Effector CD4-positive, alpha-beta T cell (primary cell): ENCODE results near the gene GLI1.
A peak's percentile ranks its signal among the peaks of the same experiment; 100 is the strongest.
"Not testable (repeated sequence)": the region's sequence is repeated elsewhere in the genome, so short reads cannot be mapped to it uniquely, and the experiment has no call there.

ENCODE experiments used
- DNase-seq: peaks from one replicate; pipeline ENCODE4 v3.0.0-alpha.2; 2020

Gene GLI1

DNA sequence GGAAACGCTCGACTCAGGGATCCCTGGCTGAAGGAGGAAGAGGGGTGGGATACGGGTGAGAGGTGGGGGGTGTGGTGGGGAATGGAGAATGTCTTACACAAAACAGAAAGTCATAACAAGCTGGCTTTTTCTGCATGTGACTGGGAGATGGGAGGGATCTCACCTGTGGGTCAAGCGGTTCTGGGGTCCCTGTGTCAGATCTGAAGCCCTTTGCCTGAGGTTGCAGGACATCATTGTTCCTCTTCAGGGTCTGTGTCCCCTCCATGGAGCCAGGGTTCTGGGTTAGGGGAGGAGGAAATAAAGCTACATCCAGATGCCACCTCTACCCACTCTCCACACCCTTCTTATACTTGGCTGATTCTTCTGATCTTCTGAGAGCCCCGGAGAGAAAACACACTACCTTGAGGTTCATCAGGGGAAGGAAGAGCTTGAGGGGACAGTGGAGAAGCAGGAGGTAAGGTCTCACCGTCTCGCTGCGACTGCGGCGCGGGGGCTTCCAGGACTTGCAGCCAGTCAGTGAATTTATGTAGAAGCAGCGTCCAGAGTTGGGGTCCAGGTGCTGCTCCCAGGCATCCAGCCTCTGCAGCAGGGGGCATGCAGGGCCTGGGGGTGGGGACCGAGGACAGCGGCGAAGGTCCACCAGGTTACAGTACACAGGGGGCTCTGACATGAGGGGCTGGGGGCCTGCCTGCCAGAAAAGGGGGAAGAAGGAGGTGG is 17.6 kb downstream of the GLI1 start:
- DNase-seq = no peak

DNA sequence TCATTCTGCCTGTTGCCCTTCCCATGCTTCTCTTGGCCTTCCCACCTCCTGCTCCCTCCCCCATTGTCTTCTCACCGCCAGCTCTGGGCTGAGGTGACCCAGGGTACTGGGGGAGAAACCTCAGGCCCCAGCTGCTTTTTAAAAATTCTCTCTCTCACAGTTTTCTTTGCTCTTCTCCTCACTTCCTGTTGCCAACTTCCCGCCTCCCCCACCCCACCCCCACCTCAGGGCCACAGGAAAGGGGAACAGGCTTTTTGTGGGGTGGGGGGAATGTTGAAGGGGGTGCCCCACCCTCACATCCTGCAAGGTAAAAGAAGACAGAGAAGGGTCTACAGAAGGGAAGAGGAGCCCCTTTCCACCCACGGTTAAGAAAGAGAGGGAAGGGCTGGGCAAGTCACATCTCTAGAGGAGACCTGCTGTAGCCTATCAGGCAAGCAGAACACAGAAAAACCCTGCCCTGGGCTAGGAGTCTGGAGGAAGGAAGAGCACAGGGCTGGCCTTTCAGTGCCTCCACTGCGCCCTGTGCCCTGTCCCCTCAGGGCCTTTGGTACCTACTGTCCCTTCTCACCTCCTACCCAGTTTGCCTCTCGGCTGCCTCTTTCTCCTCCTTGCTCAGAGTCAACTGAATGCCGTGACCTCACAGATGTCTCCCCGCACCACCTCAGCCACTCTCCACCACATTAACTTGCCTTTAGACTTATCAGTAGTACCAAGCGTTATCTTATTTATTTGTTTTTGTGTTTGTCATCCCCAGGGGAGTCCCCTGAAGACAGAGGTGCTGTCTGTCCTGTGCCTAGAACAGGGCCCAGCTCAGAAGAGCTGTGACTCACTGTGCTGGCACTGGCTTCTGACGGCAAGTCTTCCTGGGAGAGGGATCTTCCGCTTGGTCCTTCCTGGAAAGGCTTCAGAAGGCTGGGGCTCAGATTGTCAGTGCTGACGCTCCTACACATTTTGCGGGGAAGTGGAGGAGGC is 18.4 kb downstream of the GLI1 start:
- peak; percentile 60 for DNase-seq

DNA sequence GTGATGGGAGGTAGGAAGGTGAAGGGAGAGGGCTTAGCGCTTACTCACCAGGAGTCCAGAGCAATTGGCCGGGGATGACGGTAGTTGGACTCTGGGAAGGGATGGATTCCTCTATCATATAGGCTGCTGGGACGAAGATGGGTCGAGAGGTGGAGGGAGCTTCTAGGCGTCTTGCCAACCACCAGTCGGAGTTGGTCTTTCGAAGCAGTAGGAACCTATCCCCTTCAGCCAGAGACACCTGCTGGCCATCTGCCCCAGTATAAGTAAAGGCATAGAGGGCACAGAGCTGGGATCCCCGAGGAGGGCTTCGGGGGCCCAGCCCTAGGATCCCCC is 19.4 kb downstream of the GLI1 start:
- no peak for DNase-seq

DNA sequence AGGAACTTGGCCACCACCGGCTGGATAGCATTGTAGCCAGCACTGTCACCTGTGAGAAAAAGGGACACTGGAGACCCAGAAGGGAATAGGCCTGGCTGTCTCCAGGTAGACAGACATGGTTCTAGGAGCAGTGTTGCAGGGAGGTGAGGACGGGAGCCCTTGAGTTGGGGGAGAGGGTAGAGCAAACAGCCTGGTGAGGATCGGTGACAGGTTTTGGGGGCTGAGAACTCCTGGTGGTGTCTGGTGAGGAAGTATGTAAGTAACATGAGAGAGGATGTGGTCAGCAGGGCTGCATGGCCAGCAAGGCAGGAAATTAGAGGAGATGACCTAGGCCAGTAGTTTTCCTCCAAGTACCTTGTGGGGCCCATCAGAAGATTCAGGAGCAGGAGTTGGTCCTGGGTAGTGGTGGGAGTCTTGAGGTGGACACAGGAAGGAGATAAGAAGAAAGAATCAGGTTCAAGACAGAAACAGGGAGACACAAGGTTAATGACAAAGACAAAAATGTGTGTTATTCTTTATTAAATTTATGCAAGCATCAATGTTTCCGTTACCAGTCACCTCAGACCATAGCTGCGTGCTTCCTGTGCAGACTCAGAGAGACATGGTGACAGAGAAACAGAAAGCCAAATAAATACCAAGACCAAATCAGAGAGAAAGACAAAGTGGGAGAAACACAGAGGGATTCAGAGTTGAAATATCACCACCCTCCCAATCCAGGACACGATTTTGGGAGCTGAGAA is 20.0 kb downstream of the GLI1 start, which contains the start of gene ARHGAP9:
ARHGAP9 (minus strand) TSS at position 491 of the 740 bp plus-strand sequence; CDS start at position 31, 460 bp downstream.
- DNase-seq = peak; percentile 63

DNA sequence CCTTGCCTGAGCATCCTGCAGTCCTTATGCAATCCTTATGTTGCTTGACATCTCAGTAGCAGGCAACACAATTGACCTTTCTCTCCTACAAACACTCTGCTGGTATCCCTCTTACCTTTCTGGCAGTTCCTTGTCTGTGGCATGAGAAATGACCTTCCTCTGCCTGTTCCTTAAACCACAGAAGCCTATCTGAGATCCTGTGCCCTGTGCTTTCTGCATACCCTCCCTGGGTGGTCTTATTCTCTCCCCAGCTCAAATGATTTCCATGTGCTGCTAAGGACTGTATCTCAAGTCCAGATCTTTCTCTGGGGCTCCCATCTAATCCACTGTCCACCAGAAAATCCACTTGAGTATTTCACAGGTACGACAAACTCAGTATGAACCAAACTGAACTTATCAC is 22.1 kb downstream of the GLI1 start:
- DNase-seq = no peak

DNA sequence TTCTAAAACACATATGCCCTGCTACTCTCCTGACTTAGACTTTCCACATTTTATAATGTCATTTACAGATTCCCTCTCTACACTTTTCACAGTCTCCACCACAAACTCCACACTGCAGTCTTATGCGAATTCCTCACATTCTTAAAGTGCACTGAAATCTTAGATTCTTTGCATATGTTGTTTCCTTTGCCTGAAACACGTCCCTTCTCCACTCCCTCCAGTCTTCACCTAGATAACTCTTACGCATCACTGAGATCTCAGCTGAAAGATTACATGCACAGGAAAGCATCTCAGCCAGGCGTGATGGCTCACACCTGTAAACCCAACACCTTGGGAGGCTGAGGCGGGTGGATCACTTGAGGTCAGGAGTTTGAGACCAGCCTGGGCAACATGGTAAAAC is 23.9 kb downstream of the GLI1 start:
- DNase-seq = no peak

DNA sequence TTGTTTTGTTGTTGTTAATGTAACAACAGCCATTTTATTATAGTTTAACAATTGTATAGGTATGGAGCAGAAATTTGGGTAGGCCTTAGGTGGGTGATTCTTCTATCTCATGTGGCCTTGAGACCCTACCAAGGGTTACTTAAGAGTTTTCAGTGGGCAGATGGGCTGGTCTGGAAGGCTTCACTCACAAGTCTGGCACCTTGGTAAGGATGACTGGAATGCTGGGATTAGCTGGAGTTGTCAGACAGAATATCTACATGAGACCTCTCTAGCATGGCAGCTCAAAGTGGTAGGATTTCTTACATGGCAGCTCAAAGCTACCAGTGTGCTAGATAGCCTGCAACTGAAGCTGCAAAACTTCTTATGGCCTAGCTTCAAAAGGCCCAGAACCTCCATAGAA is 26.1 kb downstream of the GLI1 start:
- DNase-seq = no peak

DNA sequence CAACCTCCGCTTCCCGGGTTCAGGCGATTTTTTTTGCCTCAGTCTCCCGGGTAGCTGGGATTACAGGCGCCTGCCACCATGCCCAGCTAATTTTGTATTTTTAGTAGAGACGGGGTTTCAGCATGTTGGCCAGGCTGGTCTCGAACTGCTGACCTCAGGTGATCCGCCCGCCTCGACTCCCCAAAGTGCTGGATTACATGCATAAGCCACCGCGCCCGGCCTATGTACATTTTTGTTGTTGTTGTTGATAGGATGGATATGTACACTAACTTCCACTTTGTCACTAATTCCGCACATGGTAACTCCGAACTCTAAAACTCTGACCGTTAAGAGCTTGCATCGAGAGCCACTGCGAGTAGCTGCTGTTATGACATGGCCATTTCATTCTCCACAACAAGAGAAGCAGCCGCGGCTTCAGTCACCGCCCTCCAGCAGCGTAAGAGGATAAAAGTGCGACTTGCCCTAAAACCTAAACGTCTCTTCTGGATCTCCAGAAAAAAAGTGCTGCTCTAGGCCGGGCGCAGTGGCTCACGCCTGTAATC is 27.5 kb downstream of the GLI1 start:
- no peak for DNase-seq

DNA sequence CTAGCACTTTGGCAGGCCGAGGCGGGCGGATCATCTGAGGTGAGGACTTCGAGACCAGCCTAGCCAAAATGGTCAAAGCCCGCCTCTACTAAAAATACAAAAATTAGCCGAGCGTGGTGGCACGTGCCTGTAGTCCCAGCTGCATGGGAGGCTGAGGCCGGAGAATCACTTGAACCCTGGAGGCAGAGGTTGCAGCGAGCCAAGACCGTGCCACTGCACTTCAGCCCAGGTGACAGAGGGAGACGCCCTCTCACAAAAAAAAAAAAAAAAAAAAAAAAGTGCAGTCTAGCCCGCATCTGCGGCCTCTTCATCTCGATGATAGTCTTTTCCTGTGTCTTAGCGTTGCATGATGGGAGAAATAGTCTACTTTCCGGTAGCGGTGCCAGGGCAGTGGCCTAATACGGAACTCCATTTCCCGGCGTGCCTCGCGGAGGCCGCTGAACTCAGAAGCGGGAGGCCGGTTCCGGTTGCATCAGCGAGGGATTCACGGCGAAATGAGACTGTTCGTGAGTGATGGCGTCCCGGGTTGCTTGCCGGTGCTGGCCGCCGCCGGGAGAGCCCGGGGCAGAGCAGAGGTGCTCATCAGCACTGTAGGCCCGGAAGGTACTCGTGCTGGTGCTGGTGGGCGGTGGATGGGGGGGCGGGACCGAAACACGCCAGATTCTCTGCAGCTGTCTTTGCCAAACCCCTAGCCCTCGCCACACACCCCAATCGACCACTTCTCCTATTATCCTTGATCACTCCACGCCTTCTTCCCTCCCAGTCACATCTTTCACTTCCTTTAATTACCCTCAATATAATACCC is 28.2 kb downstream of the GLI1 start, which contains the start of gene MARS1:
MARS1 (plus strand) TSS at position 472 of the 805 bp plus-strand sequence; CDS start at position 495, 23 bp downstream.
- peak; percentile 90 for DNase-seq

DNA sequence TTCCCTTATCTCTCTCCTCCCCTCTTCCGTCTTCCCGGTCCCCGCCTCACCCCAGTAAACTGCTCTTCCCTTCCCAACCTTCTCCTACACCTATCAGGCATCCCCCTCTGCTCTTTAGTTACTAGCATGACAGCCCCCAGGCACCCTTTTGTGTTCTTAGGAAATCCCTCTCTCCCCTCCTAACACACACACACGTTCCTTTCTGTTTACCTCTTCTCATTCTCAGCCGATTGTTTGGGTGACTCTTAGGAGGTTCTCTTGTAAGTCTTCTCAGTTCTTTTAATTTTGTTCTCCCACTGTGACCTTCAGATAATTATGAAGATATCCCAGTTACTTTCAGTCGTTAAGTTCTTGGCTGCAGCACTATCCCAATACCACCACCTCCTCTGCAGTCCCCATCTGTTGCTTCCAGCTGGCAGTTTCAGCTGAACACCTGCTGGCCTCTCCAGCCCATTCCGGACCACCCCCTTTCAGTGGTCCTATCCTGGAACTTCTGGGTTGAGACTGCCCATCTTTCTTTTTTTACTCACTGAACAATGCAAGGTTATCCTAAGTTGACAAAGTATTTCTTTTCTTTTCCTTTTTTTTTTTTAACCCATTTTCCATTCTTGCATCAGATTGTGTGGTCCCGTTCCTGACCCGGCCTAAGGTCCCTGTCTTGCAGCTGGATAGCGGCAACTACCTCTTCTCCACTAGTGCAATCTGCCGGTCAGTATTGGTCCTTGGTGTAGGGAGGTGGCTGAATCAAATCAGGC is 29.0 kb downstream of the GLI1 start:
- no peak for DNase-seq

DNA sequence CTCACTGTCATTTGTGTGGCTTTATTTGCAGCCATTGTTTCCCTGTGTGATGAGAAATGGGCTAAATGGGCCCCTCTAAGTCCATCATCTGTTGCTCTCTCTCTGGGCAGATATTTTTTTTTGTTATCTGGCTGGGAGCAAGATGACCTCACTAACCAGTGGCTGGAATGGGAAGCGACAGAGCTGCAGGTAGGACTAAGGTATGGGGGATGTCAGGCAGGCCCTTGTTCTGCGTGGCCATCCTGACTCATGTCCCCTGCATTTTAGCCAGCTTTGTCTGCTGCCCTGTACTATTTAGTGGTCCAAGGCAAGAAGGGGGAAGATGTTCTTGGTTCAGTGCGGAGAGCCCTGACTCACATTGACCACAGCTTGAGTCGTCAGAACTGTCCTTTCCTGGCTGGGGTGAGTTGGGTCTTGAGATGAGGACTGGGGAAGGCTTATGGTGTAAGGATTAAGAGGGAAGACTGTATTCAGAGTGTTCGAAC is 29.6 kb downstream of the GLI1 start:
- DNase-seq = no peak

DNA sequence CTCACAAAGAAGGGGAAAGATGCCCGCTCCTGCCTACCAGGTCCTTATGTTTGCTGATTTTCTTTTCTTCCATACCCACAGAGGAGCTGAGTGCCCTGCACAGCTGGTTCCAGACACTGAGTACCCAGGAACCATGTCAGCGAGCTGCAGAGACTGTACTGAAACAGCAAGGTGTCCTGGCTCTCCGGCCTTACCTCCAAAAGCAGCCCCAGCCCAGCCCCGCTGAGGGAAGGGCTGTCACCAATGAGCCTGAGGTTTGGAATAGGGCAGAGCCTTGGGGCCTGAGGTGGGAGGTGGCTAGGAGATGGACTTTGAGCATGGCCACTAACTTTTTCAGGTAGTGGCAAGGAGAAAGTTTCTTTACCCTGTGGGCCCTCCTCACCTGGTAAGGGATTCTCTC is 30.5 kb downstream of the GLI1 start:
- DNase-seq = no peak

DNA sequence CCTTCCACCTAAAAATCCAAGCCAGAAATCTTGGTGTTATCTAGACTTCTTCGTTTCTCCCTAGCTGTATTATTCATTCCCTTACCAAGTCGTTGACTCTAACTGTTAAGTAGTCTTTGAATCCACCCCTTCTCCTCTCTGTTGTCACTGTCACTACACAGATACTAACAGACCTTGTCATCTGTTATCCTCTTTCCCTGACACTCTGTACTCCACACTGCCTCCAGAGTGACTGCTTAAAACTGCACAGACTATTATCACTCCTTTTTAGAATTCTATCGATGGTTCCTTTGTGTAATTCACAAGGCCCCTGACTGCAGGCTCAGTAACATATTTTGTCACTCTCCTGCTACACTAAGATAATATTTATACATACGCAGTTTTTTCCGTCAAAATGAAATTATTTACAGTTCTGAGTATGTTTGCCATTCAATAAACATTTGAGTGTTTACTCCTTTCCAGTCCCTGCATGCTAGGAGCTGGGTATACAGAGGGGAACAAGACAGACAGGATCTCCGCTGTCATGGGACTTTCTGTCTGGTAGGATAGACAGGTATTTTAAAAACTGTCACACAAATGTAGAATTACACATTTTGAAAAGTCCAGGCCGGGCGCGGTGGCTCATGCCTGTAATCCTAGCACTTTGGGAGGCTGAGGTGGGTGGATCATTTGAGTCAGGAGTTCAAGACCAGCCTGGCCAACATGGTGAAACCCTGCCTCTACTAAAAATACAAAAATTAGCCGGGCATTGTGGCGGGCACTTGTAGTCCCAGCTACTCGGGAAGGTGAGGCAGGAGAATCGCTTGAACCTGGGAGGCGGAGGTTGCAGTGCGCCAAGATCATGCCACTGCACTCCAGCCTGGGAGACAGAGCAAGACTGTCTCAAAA is 32.1 kb downstream of the GLI1 start:
- DNase-seq = no peak

DNA sequence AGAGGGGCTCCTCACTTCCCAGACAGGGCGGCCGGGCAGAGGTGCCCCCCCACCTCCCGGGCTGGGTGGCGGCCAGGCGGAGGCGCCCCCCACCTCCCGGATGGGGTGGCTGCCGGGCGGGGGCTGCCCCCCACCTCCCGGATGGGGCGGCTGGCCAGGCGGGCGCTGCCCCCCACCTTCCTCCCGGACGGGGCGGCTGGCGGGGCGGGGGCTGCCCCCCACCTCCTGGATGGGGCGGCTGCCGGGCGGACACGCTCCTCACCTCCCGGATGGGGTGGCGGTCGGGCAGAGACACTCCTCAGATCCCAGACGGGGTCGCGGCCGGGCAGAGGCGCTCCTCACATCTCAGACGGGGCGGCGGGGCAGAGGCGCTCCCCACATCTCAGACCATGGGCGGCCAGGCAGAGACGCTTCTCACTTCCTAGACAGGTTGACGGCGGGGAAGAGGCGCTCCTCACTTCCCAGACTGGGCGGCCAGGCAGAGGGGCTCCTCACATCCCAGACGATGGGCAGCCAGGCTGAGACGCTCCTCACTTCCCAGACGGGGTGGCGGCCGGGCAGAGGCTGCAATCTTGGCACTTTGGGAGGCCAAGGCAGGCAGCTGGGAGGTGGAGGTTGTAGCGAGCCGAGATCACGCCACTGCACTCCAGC is 35.6 kb downstream of the GLI1 start:
- DNase-seq = not testable (repeated sequence)

DNA sequence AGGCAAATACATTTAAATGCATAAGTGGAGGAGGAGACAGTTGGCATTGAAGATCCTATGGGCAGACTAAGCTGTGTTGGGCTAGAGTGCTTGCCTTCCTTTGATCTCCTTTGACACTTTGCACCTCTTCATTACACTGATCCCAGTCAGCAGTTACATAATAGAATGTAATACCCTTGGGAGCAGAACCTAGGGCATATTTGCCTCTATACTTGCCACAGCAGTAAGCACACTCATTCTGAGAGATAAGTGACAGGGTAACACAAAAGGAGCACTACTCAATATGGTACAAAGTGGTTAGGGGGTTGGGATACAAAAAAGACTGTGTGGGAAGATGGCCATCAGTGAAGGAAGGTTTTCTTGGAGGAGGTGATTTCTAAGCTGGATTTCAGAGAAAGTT is 37.2 kb downstream of the GLI1 start:
- DNase-seq = no peak

DNA sequence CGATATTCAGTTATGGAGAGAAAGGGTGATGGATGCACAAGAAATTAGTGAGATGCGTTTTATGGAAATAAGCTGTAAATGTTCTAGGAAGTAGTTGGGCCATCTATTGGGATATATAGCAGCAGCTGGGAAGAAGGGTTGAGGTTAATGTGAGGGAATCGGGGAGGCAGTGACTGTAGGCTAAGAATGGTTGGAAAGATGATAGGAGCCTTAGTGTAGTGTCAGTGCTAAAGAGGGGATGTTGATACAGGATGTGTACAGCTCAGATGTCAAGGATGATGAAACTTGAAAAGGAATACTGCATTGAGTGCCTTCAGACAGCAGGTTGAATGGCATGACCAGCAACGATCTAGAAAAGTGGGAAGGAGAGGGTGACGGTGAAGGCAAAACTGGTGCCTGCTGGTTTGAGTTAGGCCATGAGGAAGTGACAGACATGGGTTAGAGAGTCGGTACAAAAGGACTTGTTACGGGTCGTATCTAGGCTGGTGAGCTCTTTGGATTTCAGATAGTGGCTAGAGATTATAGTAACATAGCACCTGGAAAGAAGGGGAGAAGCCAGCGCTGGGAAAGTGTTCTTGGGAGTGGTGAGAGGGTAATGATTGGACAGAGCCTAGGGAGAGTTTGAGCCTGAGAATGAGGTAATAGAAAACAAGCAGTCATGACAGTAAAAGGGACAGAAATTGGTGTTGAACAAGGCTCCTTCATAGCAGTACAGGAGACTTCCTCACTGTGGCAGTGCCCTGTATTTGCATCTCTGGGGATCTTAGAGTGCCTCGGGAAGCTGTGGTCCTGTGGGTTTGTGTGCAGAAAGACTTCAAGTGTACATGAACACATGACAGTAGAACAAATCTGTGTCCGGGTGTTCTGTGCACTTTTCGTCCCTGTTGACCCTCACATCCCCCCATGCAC is 37.9 kb downstream of the GLI1 start:
- DNase-seq = no peak

DNA sequence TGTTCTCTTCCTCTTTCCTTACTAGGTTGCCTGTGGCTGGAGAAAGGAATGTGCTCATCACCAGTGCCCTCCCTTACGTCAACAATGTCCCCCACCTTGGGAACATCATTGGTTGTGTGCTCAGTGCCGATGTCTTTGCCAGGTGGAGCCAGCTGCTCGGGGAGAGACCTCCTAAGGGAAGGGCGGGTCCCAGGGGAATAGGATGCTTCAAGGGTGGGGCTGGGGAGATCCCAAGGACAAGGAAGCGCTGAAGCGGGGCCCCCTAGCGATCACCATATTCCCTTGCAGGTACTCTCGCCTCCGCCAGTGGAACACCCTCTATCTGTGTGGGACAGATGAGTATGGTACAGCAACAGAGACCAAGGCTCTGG is 38.5 kb downstream of the GLI1 start:
- no peak for DNase-seq

DNA sequence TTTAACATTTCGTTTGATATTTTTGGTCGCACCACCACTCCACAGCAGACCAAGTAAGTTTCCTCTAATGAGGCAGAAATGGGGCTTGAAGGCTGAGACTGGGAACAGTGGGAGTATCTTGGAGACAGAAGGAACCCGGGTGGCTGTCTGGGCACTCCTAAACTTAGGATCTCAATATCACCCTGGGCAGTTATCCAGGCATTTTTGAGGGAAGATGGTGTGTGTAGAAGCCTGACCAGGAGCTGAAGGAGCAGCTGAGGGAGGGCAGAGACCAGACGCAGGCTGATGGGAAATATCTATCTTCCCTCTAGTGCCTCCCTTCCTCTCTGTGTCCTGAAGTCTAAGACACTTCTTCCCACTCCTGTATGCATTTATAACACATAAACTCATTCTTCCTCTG is 39.0 kb downstream of the GLI1 start:
- DNase-seq = no peak
